Activated naive CD8-positive, alpha-beta T cell treated with anti-CD3 and anti-CD28 coated beads, Interleukin-2, amount 50 U/mL, for 24 hours (primary cell): ENCODE measurements around the gene TAB3.

Experiments
- ATAC-seq: fragments of 150-1000 bp; cut with Tn5 transposase; one replicate; pipeline ENCODE4 v1.10.0; 2021
- DNase-seq: peaks from one replicate; pipeline ENCODE4 v3.0.0; 2021
- H3K27ac Mint-ChIP-seq: one replicate; pipeline ENCODE4 v1.8.0; 2021; ENCODE audit warnings: mild to moderate bottlenecking, mixed read lengths
- H3K27me3 Mint-ChIP-seq: one replicate; pipeline ENCODE4 v1.8.0; 2021; ENCODE audit warnings: mixed read lengths
- H3K36me3 Mint-ChIP-seq: one replicate; pipeline ENCODE4 v1.8.0; 2021; ENCODE audit warnings: low read depth, mixed read lengths
- H3K4me1 Mint-ChIP-seq: one replicate; pipeline ENCODE4 v1.8.0; 2021; ENCODE audit warnings: mixed read lengths
- H3K4me3 Mint-ChIP-seq: one replicate; pipeline ENCODE4 v1.8.0; 2021; ENCODE audit warnings: mild to moderate bottlenecking, moderate library complexity, mixed read lengths
- H3K9me3 Mint-ChIP-seq: one replicate; pipeline ENCODE4 v1.8.0; 2021; ENCODE audit warnings: mixed read lengths

TAB3 gene

GRCh38 chrX:30865612-30866011 is 23.4 kb downstream of the TAB3 start:
- H3K36me3 Mint-ChIP-seq: peaks cover 3% of the 10 kb centered on the region
- H3K4me3 Mint-ChIP-seq: no peak overlapping the region
- peaks cover 1% of the 10 kb centered on the region for H3K4me1 Mint-ChIP-seq
- no peaks in the 10 kb centered on the region for H3K9me3 Mint-ChIP-seq
- H3K27me3 Mint-ChIP-seq: no peaks in the 10 kb centered on the region
- DNase-seq (no peak), ATAC-seq (no peak)
- no peak overlapping the region for H3K27ac Mint-ChIP-seq

GRCh38 chrX:30865015-30865414 is 24.0 kb downstream of the TAB3 start:
- H3K4me3 Mint-ChIP-seq: no peak overlapping the region
- DNase-seq (peak; percentile 7), ATAC-seq (no peak)
- peaks cover 1% of the 10 kb centered on the region for H3K4me1 Mint-ChIP-seq
- H3K9me3 Mint-ChIP-seq: no peaks in the 10 kb centered on the region
- no peaks in the 10 kb centered on the region for H3K27me3 Mint-ChIP-seq
- no peak overlapping the region for H3K27ac Mint-ChIP-seq
- peaks cover 3% of the 10 kb centered on the region for H3K36me3 Mint-ChIP-seq

GRCh38 chrX:30864383-30864785 is 24.7 kb downstream of the TAB3 start:
- peaks cover 1% of the 10 kb centered on the region for H3K4me1 Mint-ChIP-seq
- ATAC-seq (no peak), DNase-seq (no peak)
- H3K4me3 Mint-ChIP-seq: no peak overlapping the region
- H3K9me3 Mint-ChIP-seq: no peaks in the 10 kb centered on the region
- peaks cover 3% of the 10 kb centered on the region for H3K36me3 Mint-ChIP-seq
- H3K27me3 Mint-ChIP-seq: no peaks in the 10 kb centered on the region
- H3K27ac Mint-ChIP-seq: no peak overlapping the region

GRCh38 chrX:30863974-30864373 is 25.1 kb downstream of the TAB3 start:
- Mint-ChIP-seq H3K4me3 (no peak overlapping the region), H3K4me1 (peaks cover 1% of the 10 kb centered on the region), H3K36me3 (peaks cover 6% of the 10 kb centered on the region), H3K9me3 (no peaks in the 10 kb centered on the region), H3K27ac (no peak overlapping the region), H3K27me3 (no peaks in the 10 kb centered on the region)
- ATAC-seq (no peak), DNase-seq (no peak)

- Mint-ChIP-seq H3K27me3 (no peaks in the 10 kb centered on the region), H3K27ac (no peak overlapping the region), H3K36me3 (peaks cover 23% of the 10 kb centered on the region), H3K4me3 (no peak overlapping the region), H3K4me1 (no peaks in the 10 kb centered on the region), H3K9me3 (no peaks in the 10 kb centered on the region)
- no peak for ATAC-seq
- no peak for DNase-seq
These were observed 31.0 kb downstream of the TAB3 start for GRCh38 chrX:30858098-30858497.

- no peak overlapping the region for H3K27ac Mint-ChIP-seq
- ATAC-seq (no peak), DNase-seq (no peak)
- no peak overlapping the region for H3K4me3 Mint-ChIP-seq
- H3K9me3 Mint-ChIP-seq: no peaks in the 10 kb centered on the region
- no peaks in the 10 kb centered on the region for H3K4me1 Mint-ChIP-seq
- H3K27me3 Mint-ChIP-seq: no peaks in the 10 kb centered on the region
- H3K36me3 Mint-ChIP-seq: peaks cover 26% of the 10 kb centered on the region
These were observed 37.6 kb downstream of the TAB3 start for GRCh38 chrX:30851449-30851848.

- H3K36me3 Mint-ChIP-seq: peaks cover 24% of the 10 kb centered on the region
- H3K4me1 Mint-ChIP-seq: peaks cover 23% of the 10 kb centered on the region
- H3K27me3 Mint-ChIP-seq: no peaks in the 10 kb centered on the region
- ATAC-seq (no peak), DNase-seq (no peak)
- no peaks in the 10 kb centered on the region for H3K9me3 Mint-ChIP-seq
- H3K4me3 Mint-ChIP-seq: no peak overlapping the region
- no peak overlapping the region for H3K27ac Mint-ChIP-seq
These were observed 53.7 kb downstream of the TAB3 start for GRCh38 chrX:30835373-30835772.

- H3K9me3 Mint-ChIP-seq: no peaks in the 10 kb centered on the region
- no peaks in the 10 kb centered on the region for H3K27me3 Mint-ChIP-seq
- H3K4me3 Mint-ChIP-seq: no peak overlapping the region
- H3K27ac Mint-ChIP-seq: no peak overlapping the region
- no peak for DNase-seq
- peaks cover 37% of the 10 kb centered on the region for H3K4me1 Mint-ChIP-seq
- H3K36me3 Mint-ChIP-seq: peaks cover 26% of the 10 kb centered on the region
- ATAC-seq: no peak
These were observed 55.2 kb downstream of the TAB3 start for GRCh38 chrX:30833896-30834295.

- ATAC-seq (peak; percentile 90), DNase-seq (peak; percentile 16)
- Mint-ChIP-seq H3K36me3 (peaks cover 16% of the 10 kb centered on the region), H3K9me3 (no peaks in the 10 kb centered on the region), H3K27me3 (no peaks in the 10 kb centered on the region), H3K4me3 (peak overlapping the region; percentile 57), H3K4me1 (peaks cover 45% of the 10 kb centered on the region), H3K27ac (peak overlapping the region; percentile 74)
These were observed 58.0 kb downstream of the TAB3 start for GRCh38 chrX:30831082-30831481.

GRCh38 chrX:30830326-30830943 is 58.6 kb downstream of the TAB3 start:
- H3K4me1 Mint-ChIP-seq: peaks cover 49% of the 10 kb centered on the region
- no peaks in the 10 kb centered on the region for H3K9me3 Mint-ChIP-seq
- DNase-seq (no peak), ATAC-seq (peak; percentile 62)
- peaks cover 15% of the 10 kb centered on the region for H3K36me3 Mint-ChIP-seq
- no peak overlapping the region for H3K4me3 Mint-ChIP-seq
- H3K27me3 Mint-ChIP-seq: no peaks in the 10 kb centered on the region
- H3K27ac Mint-ChIP-seq: peak overlapping the region; percentile 79

- H3K27me3 Mint-ChIP-seq: no peaks in the 10 kb centered on the region
- no peak overlapping the region for H3K27ac Mint-ChIP-seq
- H3K9me3 Mint-ChIP-seq: no peaks in the 10 kb centered on the region
- H3K36me3 Mint-ChIP-seq: peaks cover under 1% of the 10 kb centered on the region
- H3K4me1 Mint-ChIP-seq: peaks cover 33% of the 10 kb centered on the region
- no peak overlapping the region for H3K4me3 Mint-ChIP-seq
- ATAC-seq (no peak), DNase-seq (no peak)
These were observed 64.8 kb downstream of the TAB3 start for GRCh38 chrX:30824275-30824674.

GRCh38 chrX:30822764-30823163 is 66.3 kb downstream of the TAB3 start:
- Mint-ChIP-seq H3K27me3 (no peaks in the 10 kb centered on the region), H3K27ac (no peak overlapping the region), H3K9me3 (no peaks in the 10 kb centered on the region)

GRCh38 chrX:30822068-30822681 is 66.9 kb downstream of the TAB3 start:
- peak; percentile 59 for ATAC-seq
- DNase-seq: no peak
- peaks cover 26% of the 10 kb centered on the region for H3K4me1 Mint-ChIP-seq
- H3K4me3 Mint-ChIP-seq: no peak overlapping the region
- H3K27ac Mint-ChIP-seq: peak overlapping the region; percentile 82
- H3K27me3 Mint-ChIP-seq: no peaks in the 10 kb centered on the region
- no peaks in the 10 kb centered on the region for H3K9me3 Mint-ChIP-seq
- H3K36me3 Mint-ChIP-seq: no peaks in the 10 kb centered on the region

More at GRCh38 chrX:30822764-30823163, 66.3 kb downstream of the TAB3 start:
- ATAC-seq: no peak
- no peaks in the 10 kb centered on the region for H3K36me3 Mint-ChIP-seq
- H3K4me3 Mint-ChIP-seq: no peak overlapping the region
- peaks cover 26% of the 10 kb centered on the region for H3K4me1 Mint-ChIP-seq
- no peak for DNase-seq

GRCh38 chrX:30821116-30821515 is 67.9 kb downstream of the TAB3 start:
- no peak for ATAC-seq
- peaks cover 23% of the 10 kb centered on the region for H3K4me1 Mint-ChIP-seq

GRCh38 chrX:30819080-30819479 is 70.0 kb downstream of the TAB3 start:
- Mint-ChIP-seq H3K27ac (no peak overlapping the region), H3K4me1 (peaks cover 6% of the 10 kb centered on the region), H3K9me3 (no peaks in the 10 kb centered on the region), H3K27me3 (no peaks in the 10 kb centered on the region), H3K36me3 (no peaks in the 10 kb centered on the region), H3K4me3 (no peak overlapping the region)
- ATAC-seq (no peak), DNase-seq (no peak)

More at GRCh38 chrX:30821116-30821515, 67.9 kb downstream of the TAB3 start:
- DNase-seq: no peak
- Mint-ChIP-seq H3K27me3 (no peaks in the 10 kb centered on the region), H3K27ac (no peak overlapping the region), H3K36me3 (no peaks in the 10 kb centered on the region), H3K4me3 (no peak overlapping the region), H3K9me3 (no peaks in the 10 kb centered on the region)
